Thoracic aorta (tissue), 2 donors: ENCODE measurements around the gene SUSD4. TPM values are rescaled to one million over a fixed set of nuclear protein-coding genes. Genes with fewer than 3 reads are reported as not detected.

ENCODE experiments used
- ATAC-seq: fragments of 150-250 bp; one replicate; pipeline ENCODE4 v1.8.0; 2017; ENCODE audit warnings: low read depth; ENCODE audit not compliant: insufficient number of reproducible peaks, low FRiP score
- DNase-seq: peaks from one replicate; pipeline ENCODE4 v3.0.0-alpha.2; 2020; ENCODE audit warnings: low spot score
- H3K27ac ChIP-seq, 2 donors: fragments of 200-600 bp; sonication (generic); 1 replicate in 1 of 2; 2 replicates in 1 of 2; pipeline ENCODE4 v1.5.1; 2016; ENCODE audit warnings: mild to moderate bottlenecking in 2 of 2, moderate library complexity in 2 of 2
- H3K27me3 ChIP-seq: fragments of 200-600 bp; sonication (generic); replicated peaks from 2 replicates; pipeline ENCODE4 v1.6.0; 2016; ENCODE audit warnings: mild to moderate bottlenecking; ENCODE audit not compliant: insufficient read depth
- H3K36me3 ChIP-seq: fragments of 200-600 bp; sonication (generic); one replicate; pipeline ENCODE4 v1.5.1; 2016
- H3K4me1 ChIP-seq, 2 donors: fragments of 200-600 bp; sonication (generic); 1 replicate in 1 of 2; 2 replicates in 1 of 2; pipeline versions ENCODE4 v1.5.1 to v1.6.0; 2016; ENCODE audit warnings: low read depth in 2 of 2, mild to moderate bottlenecking in 1 of 2; ENCODE audit not compliant: control insufficient read depth in 1 of 2
- H3K4me3 ChIP-seq: fragments of 200-600 bp; sonication (generic); 2 replicates; pipeline ENCODE4 v1.5.1; 2016; ENCODE audit warnings: mild to moderate bottlenecking
- H3K9me3 ChIP-seq: fragments of 200-600 bp; sonication (generic); 2 replicates; pipeline ENCODE4 v1.5.1; 2016
- total RNA-seq, 2 donors: library from RNA; depleted of rRNA; stranded (reverse); fragments of >200 nt; gene quantifications; one replicate each; pipeline versions ENCODE4 v1.1.0 to v1.2.3, GENCODE V29; 2016
- TF ChIP-seq, protein P1 (sequence below): fragments of 200-600 bp; sonication (generic); IDR thresholded peaks from one replicate; pipeline ENCODE4 v1.5.1; 2019; ENCODE audit warnings: antibody characterized with exemption

The SUSD4 gene
- total RNA-seq, 2 donors from 2014 or later, result 1.6 TPM; not detected in 1

DNA sequence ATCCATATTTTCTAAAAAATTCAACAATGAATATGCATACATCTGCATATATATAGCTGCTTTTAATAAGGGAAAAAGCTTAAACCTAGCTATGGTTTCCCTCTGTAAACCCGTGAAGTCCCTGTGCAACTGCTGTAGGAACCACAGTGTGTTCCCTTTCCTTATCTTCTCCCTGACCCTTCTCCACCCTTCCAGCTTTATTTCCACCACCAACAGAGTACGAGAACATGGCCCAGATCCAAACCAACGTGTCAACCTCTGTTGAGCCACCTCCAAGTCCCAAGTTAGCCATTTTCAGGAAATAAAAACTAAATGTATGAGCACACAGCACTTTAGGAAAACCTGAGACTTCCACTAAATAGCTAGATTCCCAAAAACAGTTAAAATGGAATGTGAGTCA is 20.3 kb downstream of the SUSD4 start:
- ATAC-seq (no peak), DNase-seq (no peak)
- no peaks in the 10 kb centered on the region for H3K36me3 ChIP-seq
- TF ChIP-seq, protein P1, sequence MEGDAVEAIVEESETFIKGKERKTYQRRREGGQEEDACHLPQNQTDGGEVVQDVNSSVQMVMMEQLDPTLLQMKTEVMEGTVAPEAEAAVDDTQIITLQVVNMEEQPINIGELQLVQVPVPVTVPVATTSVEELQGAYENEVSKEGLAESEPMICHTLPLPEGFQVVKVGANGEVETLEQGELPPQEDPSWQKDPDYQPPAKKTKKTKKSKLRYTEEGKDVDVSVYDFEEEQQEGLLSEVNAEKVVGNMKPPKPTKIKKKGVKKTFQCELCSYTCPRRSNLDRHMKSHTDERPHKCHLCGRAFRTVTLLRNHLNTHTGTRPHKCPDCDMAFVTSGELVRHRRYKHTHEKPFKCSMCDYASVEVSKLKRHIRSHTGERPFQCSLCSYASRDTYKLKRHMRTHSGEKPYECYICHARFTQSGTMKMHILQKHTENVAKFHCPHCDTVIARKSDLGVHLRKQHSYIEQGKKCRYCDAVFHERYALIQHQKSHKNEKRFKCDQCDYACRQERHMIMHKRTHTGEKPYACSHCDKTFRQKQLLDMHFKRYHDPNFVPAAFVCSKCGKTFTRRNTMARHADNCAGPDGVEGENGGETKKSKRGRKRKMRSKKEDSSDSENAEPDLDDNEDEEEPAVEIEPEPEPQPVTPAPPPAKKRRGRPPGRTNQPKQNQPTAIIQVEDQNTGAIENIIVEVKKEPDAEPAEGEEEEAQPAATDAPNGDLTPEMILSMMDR, result no peak
- no peak overlapping the region for H3K27ac ChIP-seq
- no peak overlapping the region for H3K4me3 ChIP-seq
- no peaks in the 10 kb centered on the region for H3K27me3 ChIP-seq
- no peaks in the 10 kb centered on the region for H3K9me3 ChIP-seq
- H3K4me1 ChIP-seq, result peaks cover 0 to 14% of the 10 kb centered on the region in 2 donors

DNA sequence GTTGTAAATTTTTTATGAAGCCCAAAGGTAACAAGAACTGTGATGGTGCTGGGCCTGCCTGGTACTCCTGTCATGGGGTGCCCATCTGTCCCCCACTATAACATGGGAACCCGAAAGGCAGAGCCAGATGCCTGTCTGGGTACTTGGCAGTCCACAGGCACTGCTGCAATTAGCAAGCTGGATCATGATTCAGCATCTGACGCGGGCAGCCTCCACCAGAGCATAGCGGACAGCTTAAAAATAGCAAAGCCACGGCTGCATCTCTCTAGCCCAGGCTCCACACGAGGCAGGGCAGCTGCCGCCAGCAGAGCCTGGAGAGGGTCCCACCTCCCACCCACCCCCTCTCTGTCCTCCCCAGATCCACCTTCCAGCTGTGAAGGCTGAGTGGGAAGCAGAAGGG is 22.9 kb downstream of the SUSD4 start:
- no peak for ATAC-seq
- Histone ChIP-seq H3K27me3 (no peaks in the 10 kb centered on the region), H3K36me3 (no peaks in the 10 kb centered on the region), H3K9me3 (no peaks in the 10 kb centered on the region), H3K4me3 (no peak overlapping the region), H3K4me1 (peaks cover 0 to 14% of the 10 kb centered on the region in 2 donors), H3K27ac (no peak overlapping the region)
- no peak for DNase-seq
- TF ChIP-seq, protein P1, result no peak

DNA sequence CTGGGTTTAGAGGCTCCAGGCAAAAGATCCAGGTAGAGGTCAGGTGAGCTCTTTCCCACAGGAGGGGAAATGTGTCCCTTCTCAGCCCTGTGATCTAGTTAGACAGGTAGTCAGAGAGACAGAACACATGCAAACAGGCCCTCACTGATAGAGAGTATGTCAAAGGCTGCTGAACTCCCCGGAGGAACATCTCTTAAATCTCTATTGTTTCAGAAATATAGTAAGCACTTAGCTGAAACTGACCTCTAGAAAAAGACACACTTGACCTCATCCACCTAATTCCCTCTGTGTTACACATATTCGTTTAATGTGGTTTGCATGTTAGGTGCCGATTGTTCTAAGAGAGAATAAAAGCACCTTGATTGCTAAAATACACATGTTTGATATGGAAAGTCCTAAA is 23.3 kb downstream of the SUSD4 start:
- Histone ChIP-seq H3K36me3 (no peaks in the 10 kb centered on the region), H3K9me3 (no peaks in the 10 kb centered on the region), H3K4me3 (no peak overlapping the region), H3K27ac (no peak overlapping the region), H3K4me1 (peaks cover 0 to 14% of the 10 kb centered on the region in 2 donors), H3K27me3 (no peaks in the 10 kb centered on the region)
- DNase-seq (no peak), ATAC-seq (no peak)
- TF ChIP-seq, protein P1, result no peak

DNA sequence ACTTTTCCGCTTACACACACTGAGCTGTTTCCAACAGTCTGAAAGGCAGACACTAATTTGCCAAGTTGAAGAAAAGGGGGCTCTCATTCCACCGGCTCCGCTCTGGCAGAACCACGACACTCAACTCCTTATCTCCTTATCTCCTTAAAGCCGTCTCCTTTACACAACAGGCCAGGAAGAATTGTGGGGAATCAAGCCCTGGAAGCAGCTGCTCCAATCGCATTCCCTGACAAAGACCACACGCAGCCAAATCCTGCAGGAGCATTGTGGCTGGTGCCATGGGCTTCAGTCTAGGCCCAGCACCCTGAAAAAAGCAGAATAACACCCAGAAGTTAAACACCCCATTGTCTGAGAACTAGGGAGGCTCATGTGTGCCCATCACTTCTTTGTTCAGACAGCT is 24.1 kb downstream of the SUSD4 start:
- Histone ChIP-seq H3K27ac (no peak overlapping the region), H3K4me1 (peaks cover 0 to 14% of the 10 kb centered on the region in 2 donors), H3K9me3 (no peaks in the 10 kb centered on the region), H3K4me3 (no peak overlapping the region), H3K36me3 (no peaks in the 10 kb centered on the region), H3K27me3 (no peaks in the 10 kb centered on the region)
- no peak for ATAC-seq
- TF ChIP-seq, protein P1, result no peak
- no peak for DNase-seq

DNA sequence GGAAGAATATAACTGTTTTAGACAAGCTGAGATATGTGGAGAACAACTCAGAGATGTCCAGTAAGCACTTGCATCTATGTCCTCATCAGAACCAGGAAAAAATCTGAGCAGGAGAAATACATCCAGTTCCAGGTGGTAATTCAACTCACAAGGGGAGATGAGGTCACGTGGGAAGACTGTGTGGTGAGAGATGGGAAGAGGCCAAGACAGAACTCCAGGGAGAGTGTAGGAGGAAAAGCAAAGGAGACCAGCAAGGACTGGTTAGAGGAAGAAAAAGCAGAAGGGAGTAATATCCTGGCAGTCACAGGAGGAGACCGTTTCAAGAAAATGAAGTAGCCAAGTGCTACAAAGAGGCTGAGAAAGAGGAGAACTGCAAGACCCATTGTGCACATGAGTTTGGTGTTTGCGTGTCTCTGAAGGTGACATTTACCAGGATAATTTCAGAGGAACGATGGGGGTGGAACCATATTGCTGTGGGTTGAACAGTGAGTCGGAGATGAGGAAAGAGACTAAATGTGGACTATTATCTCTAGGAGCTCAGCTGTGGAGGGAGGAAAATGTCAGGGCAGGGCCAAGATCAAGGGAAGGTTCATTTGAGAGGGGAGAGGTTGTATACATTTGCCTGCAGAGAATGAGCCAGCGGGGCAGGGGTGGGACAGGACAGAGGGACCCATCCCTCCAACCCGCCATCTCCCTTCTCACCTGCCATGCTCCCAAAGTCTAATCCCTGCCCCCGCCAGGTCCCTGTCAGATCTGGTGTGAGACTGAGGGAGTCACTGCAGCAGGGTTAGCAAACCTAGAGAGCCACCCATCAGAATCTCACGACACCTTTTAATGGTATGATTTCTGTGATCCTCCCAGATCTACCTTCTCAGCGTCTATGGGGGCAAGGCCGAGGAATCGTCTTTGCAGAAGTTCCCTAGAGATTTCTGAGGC is 24.9 kb downstream of the SUSD4 start:
- Histone ChIP-seq H3K4me1 (peaks cover 0 to 14% of the 10 kb centered on the region in 2 donors), H3K9me3 (no peaks in the 10 kb centered on the region), H3K4me3 (no peak overlapping the region), H3K27me3 (no peaks in the 10 kb centered on the region), H3K36me3 (no peaks in the 10 kb centered on the region), H3K27ac (no peak overlapping the region)
- DNase-seq (no peak), ATAC-seq (no peak)
- TF ChIP-seq, protein P1, result no peak
